Activated naive CD8-positive, alpha-beta T cell treated with anti-CD3 and anti-CD28 coated beads, Interleukin-2, amount 10 ng/mL, durations not matched to agents 7 days and 5 days (primary cell): ENCODE measurements around the gene MAPK1IP1L. TPM values are rescaled to one million over a fixed set of nuclear protein-coding genes. Genes with fewer than 3 reads are reported as not detected.

Source experiments
- ATAC-seq: fragments of 150-1000 bp; cut with Tn5 transposase; one replicate; pipeline ENCODE4 v1.10.0; 2021; ENCODE audit warnings: low read depth, moderate library complexity
- POLR2A ChIA-PET: fragments of 350-600 bp; sonication (Branson Sonifier 250); formaldehyde crosslinking; loops from one replicate; lab custom pipeline; 2021; ENCODE audit warnings: antibody characterized with exemption; lab: Charles Lee
- DNase-seq: peaks from one replicate; pipeline ENCODE4 v3.0.0; 2021
- H3K27ac Mint-ChIP-seq: one replicate; pipeline ENCODE4 v1.8.0; 2022; ENCODE audit warnings: mild to moderate bottlenecking, mixed read lengths
- H3K27me3 Mint-ChIP-seq: one replicate; pipeline ENCODE4 v1.8.0; 2022; ENCODE audit warnings: mild to moderate bottlenecking, moderate library complexity, mixed read lengths
- H3K36me3 Mint-ChIP-seq: one replicate; pipeline ENCODE4 v1.8.0; 2021; ENCODE audit warnings: mild to moderate bottlenecking, mixed read lengths
- H3K4me1 Mint-ChIP-seq: one replicate; pipeline ENCODE4 v1.8.0; 2021; ENCODE audit warnings: mixed read lengths
- H3K4me3 Mint-ChIP-seq: one replicate; pipeline ENCODE4 v1.8.0; 2022; ENCODE audit warnings: mild to moderate bottlenecking, moderate library complexity, mixed read lengths
- H3K9me3 Mint-ChIP-seq: one replicate; pipeline ENCODE4 v1.8.0; 2021; ENCODE audit warnings: mixed read lengths
- total RNA-seq, 2 experiments: library from RNA; stranded (reverse); gene quantifications; one replicate each; pipeline ENCODE4 v1.2.3, GENCODE V29; 2021

MAPK1IP1L gene
- total RNA-seq, 2 experiments from 2014 or later: 87.1 to 87.3 TPM

GRCh38 chr14:55103971-55104954 is 52.8 kb downstream of the MAPK1IP1L start:
- peaks cover 12% of the 10 kb centered on the region for H3K9me3 Mint-ChIP-seq
- POLR2A ChIA-PET: interaction anchor here (0.8 to 4.0 kb wide), 7 partner anchors 14 to 168 kb away, joined by 3 to 55 read pairs (median 8); partner anchors contain the start of genes DLGAP5, FBXO34, LGALS3 and MAPK1IP1L
- peaks cover 17% of the 10 kb centered on the region for H3K36me3 Mint-ChIP-seq
- peak overlapping the region; percentile 70 for H3K4me3 Mint-ChIP-seq
- no peaks in the 10 kb centered on the region for H3K27me3 Mint-ChIP-seq
- peaks cover 55% of the 10 kb centered on the region for H3K4me1 Mint-ChIP-seq
- H3K27ac Mint-ChIP-seq: peak overlapping the region; percentile 99
- DNase-seq (no peak), ATAC-seq (no peak)

- Mint-ChIP-seq H3K4me3 (no peak overlapping the region), H3K27me3 (no peaks in the 10 kb centered on the region), H3K36me3 (peaks cover 16% of the 10 kb centered on the region), H3K27ac (no peak overlapping the region), H3K9me3 (peaks cover 12% of the 10 kb centered on the region), H3K4me1 (peaks cover 43% of the 10 kb centered on the region)
- POLR2A ChIA-PET: interaction anchor here (0.7 kb wide), 2 partner anchors 23 to 55 kb away, joined by 3 read pairs; partner anchors contain the start of gene LGALS3
- DNase-seq (no peak), ATAC-seq (no peak)
Measured at GRCh38 chr14:55105991-55106390, 54.5 kb downstream of the MAPK1IP1L start.

GRCh38 chr14:55107766-55108554 is 56.5 kb downstream of the MAPK1IP1L start:
- Mint-ChIP-seq H3K27me3 (peaks cover 2% of the 10 kb centered on the region), H3K4me1 (peaks cover 31% of the 10 kb centered on the region), H3K36me3 (peaks cover 16% of the 10 kb centered on the region), H3K27ac (peak overlapping the region; percentile 36), H3K9me3 (peaks cover 12% of the 10 kb centered on the region), H3K4me3 (no peak overlapping the region)
- DNase-seq (no peak), ATAC-seq (peak; percentile 57)
- POLR2A ChIA-PET: interaction anchor here (0.9 to 1.4 kb wide), 2 partner anchors 10 to 18 kb away, joined by 3 read pairs; no protein-coding TSS in a partner anchor

- Mint-ChIP-seq H3K9me3 (peaks cover 3% of the 10 kb centered on the region), H3K27ac (no peak overlapping the region), H3K4me1 (peaks cover 16% of the 10 kb centered on the region), H3K27me3 (peaks cover 2% of the 10 kb centered on the region), H3K36me3 (peaks cover 7% of the 10 kb centered on the region), H3K4me3 (no peak overlapping the region)
- no peak for DNase-seq
- POLR2A ChIA-PET: interaction anchor here (0.6 kb wide), 2 partner anchors 16 to 28 kb away, joined by 3 read pairs; no protein-coding TSS in a partner anchor
- no peak for ATAC-seq
Measured at GRCh38 chr14:55109836-55110235, 58.4 kb downstream of the MAPK1IP1L start.

GRCh38 chr14:55111122-55111708 is 59.8 kb downstream of the MAPK1IP1L start:
- Mint-ChIP-seq H3K4me1 (peaks cover 12% of the 10 kb centered on the region), H3K27ac (no peak overlapping the region), H3K36me3 (peaks cover 3% of the 10 kb centered on the region), H3K4me3 (no peak overlapping the region), H3K9me3 (no peaks in the 10 kb centered on the region), H3K27me3 (peaks cover 2% of the 10 kb centered on the region)
- POLR2A ChIA-PET: interaction anchor here (0.6 kb wide), 1 partner anchor 318 kb away, joined by 5 read pairs; no protein-coding TSS in a partner anchor
- no peak for ATAC-seq
- DNase-seq: no peak

GRCh38 chr14:55114720-55115119 is 63.3 kb downstream of the MAPK1IP1L start:
- H3K27me3 Mint-ChIP-seq: peaks cover 10% of the 10 kb centered on the region
- peaks cover 13% of the 10 kb centered on the region for H3K4me1 Mint-ChIP-seq
- ATAC-seq (no peak), DNase-seq (no peak)
- peaks cover 2% of the 10 kb centered on the region for H3K36me3 Mint-ChIP-seq
- POLR2A ChIA-PET: no interaction called here
- no peak overlapping the region for H3K27ac Mint-ChIP-seq
- H3K9me3 Mint-ChIP-seq: no peaks in the 10 kb centered on the region
- H3K4me3 Mint-ChIP-seq: no peak overlapping the region

GRCh38 chr14:55115460-55115859 is 64.0 kb downstream of the MAPK1IP1L start:
- H3K9me3 Mint-ChIP-seq: no peaks in the 10 kb centered on the region
- DNase-seq (no peak), ATAC-seq (no peak)
- no peak overlapping the region for H3K27ac Mint-ChIP-seq
- H3K4me3 Mint-ChIP-seq: no peak overlapping the region
- H3K27me3 Mint-ChIP-seq: peaks cover 15% of the 10 kb centered on the region
- H3K4me1 Mint-ChIP-seq: peaks cover 15% of the 10 kb centered on the region
- peaks cover 2% of the 10 kb centered on the region for H3K36me3 Mint-ChIP-seq
- POLR2A ChIA-PET: no interaction called here

GRCh38 chr14:55115861-55116245 is 64.4 kb downstream of the MAPK1IP1L start:
- POLR2A ChIA-PET: no interaction called here
- H3K9me3 Mint-ChIP-seq: no peaks in the 10 kb centered on the region

GRCh38 chr14:55116246-55117030 is 65.0 kb downstream of the MAPK1IP1L start:
- Mint-ChIP-seq H3K4me1 (peaks cover 15% of the 10 kb centered on the region), H3K9me3 (no peaks in the 10 kb centered on the region), H3K4me3 (no peak overlapping the region), H3K27ac (no peak overlapping the region), H3K27me3 (peaks cover 22% of the 10 kb centered on the region), H3K36me3 (peaks cover 2% of the 10 kb centered on the region)
- DNase-seq: no peak
- POLR2A ChIA-PET: interaction anchor here (0.6 to 2.9 kb wide), 4 partner anchors 13 to 45 kb away, joined by 3 to 9 read pairs (median 6); partner anchors contain the start of gene LGALS3
- no peak for ATAC-seq

More at GRCh38 chr14:55115861-55116245, 64.4 kb downstream of the MAPK1IP1L start:
- no peak for ATAC-seq
- peaks cover 15% of the 10 kb centered on the region for H3K4me1 Mint-ChIP-seq
- no peak overlapping the region for H3K4me3 Mint-ChIP-seq
- H3K36me3 Mint-ChIP-seq: peaks cover 2% of the 10 kb centered on the region
- peaks cover 16% of the 10 kb centered on the region for H3K27me3 Mint-ChIP-seq
- no peak overlapping the region for H3K27ac Mint-ChIP-seq
- no peak for DNase-seq

GRCh38 chr14:55117803-55118441 is 66.5 kb downstream of the MAPK1IP1L start:
- Mint-ChIP-seq H3K36me3 (peaks cover 2% of the 10 kb centered on the region), H3K4me1 (peaks cover 14% of the 10 kb centered on the region), H3K27ac (no peak overlapping the region), H3K27me3 (peaks cover 27% of the 10 kb centered on the region), H3K9me3 (no peaks in the 10 kb centered on the region), H3K4me3 (no peak overlapping the region)
- POLR2A ChIA-PET: interaction anchor here (1.2 to 2.9 kb wide), 3 partner anchors 11 to 16 kb away, joined by 3 to 9 read pairs (median 5); partner anchors contain the start of gene LGALS3
- DNase-seq: no peak
- ATAC-seq: peak; percentile 47

- H3K27me3 Mint-ChIP-seq: peaks cover 27% of the 10 kb centered on the region
- no peak overlapping the region for H3K4me3 Mint-ChIP-seq
- DNase-seq (no peak), ATAC-seq (no peak)
- POLR2A ChIA-PET: interaction anchor here (0.6 to 2.9 kb wide), 3 partner anchors 16 to 29 kb away, joined by 3 to 9 read pairs (median 4); no protein-coding TSS in a partner anchor
- H3K9me3 Mint-ChIP-seq: no peaks in the 10 kb centered on the region
- H3K36me3 Mint-ChIP-seq: peaks cover 2% of the 10 kb centered on the region
- H3K4me1 Mint-ChIP-seq: peaks cover 14% of the 10 kb centered on the region
- H3K27ac Mint-ChIP-seq: no peak overlapping the region
Measured at GRCh38 chr14:55118761-55119160, 67.3 kb downstream of the MAPK1IP1L start.
